GM21367 (cell line): Measurements from ENCODE around the gene TNK1.

Source experiments
- ATAC-seq: cut with Tn5 transposase; IDR thresholded peaks from one replicate; pipeline ENCODE4 v1.9.1; 2021; ENCODE audit not compliant: unreplicated experiment

Gene TNK1

DNA sequence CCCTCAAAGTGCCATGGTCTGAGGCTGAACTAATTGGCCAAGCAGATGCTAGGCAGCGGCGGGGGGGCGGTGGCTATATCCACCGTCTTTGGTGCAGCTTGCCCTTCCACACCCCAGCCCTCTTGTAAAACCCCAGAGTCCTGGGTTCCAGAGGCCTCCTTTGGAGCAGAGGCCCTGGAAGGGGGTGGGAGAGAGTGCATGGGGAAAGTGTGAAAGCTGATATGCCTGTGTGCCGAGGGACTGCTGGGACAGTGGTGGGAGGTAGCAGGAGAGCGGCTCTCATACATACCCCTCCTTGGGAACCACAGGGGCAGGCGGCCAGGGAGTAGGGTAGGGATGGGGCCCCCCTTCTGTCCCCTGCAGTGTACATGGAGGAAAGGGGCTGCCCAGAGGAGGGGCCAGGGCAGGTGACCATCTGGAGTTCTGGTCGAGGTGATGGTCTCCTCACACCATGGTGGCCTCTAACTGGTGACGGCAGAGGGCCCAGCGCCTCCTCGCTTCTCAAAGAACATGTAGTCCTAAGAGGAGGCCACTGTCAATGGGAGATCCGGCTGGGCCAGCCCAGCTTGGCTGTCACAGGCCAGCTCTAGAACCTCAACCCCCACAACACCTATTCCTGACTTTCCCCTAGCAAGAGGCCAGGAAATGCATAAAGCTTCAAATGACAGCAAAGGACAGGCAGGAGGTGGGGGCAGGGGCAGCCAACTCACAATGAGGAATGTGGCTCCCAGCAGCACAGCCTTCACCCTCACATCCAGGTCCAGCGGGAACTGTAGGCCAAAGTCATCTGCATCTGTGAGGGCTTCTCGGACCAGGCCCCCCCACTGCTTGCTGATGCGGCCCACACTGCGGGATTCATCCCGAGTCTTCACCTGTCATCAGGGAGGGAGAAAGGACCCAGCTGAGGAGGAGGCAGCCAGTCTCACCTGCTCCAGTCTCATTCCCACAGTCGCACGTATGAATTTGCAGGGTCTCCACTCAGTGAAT is 9.3 kb downstream of the TNK1 start:
- ATAC-seq: no peak

DNA sequence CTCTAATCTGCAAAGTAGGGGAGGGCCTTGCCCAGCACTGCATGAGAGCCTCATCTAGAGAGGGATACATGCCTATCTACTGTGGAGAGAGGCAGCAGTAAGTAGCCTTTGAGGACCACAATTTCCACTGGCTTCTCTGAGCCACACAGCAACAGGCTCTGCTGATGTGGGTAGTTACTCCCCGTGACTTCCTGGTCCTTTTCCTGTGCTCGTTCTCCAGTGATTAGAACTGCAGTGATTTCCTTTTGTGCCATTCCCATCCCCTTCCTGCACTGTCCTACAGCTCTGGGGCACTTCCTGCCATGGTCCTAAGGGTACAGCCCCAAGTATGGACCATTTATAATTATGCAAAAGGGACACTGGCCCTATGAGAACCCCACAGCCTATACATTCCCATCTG is 10.4 kb downstream of the TNK1 start:
- no peak for ATAC-seq

DNA sequence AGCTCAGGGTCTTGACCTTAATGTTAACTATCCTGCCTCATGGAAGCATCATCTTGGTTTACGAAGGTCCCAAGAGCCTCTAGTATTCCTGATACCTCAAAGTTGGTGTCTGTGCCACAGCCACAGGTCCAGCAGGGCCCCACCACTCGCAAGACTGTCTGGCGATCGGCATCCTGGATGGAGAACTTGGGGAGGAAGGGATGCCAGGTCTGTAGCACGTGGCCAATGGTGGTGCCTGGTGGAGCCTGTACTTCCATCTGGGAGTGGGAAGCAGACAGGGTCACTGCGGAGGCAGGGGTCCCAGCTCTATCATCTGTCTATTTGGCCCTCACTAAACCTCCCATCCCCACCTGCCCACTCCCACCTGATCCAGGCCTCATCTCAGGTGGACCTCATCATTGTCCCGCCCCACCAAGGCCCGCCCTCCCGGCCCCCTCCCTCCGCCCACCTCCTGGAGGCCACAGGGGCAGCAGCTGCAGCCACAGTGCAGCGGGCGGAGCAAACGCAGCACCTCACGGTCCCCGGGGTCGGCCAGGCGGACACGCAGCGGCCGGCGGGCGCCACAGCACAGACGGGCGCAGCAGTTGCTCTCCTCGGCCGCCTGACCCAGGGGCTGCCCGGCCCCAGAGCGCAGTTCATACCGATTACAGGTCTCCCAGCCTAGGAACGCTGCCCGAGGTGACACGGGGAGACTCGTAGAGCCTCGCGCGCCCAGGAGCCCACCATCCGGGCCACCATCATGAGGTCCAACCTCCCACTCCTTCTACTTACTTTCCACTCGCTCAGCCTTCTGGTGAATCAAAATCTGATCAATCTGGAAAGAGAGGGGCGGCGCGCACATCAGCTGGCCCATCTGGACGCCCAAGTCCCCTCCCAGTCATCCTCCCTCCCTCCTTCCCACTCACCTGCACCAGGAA is 12.1 kb downstream of the TNK1 start:
- ATAC-seq: no peak

DNA sequence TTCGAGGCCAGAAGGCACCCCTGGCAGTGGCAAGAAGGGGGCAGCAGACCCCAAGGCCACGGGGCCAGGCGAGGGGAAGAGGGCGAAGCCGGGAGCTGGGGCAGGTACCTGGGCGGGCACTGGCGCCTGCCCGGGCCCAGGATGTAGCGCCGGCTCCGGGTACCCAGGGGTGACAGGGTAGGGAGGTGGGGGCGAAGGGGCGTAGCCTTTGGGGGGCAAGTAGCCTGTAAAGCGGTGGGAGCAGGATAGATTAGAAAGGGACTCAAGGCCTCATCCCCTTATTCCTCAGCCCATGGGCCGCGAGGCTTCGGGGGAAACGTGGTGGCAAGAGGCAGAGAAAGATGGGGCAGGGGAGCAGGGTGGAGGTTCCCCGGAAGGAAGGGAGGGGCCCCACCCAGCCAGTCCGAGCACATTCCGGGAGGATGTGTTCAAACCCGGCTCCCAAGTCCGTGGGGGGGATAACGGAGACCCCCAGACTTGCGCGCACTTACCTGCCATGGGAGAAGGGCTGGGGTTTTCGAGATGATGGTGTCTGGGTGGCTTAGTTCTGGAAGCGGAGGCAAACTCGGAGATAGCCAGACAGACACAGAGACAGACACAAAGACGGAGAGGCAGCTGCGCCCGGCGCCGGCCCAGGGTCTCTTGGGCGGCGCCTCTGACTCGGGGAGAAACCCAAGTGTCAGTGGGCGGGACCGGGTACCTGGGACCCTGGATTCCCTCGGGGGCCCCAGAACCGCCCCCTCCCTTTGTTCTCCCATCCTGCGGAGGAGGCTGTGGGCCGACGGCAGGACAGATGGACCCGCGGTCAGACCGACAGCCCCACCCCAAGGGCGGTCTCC is 12.9 kb downstream of the TNK1 start:
- peak; percentile 17 for ATAC-seq

DNA sequence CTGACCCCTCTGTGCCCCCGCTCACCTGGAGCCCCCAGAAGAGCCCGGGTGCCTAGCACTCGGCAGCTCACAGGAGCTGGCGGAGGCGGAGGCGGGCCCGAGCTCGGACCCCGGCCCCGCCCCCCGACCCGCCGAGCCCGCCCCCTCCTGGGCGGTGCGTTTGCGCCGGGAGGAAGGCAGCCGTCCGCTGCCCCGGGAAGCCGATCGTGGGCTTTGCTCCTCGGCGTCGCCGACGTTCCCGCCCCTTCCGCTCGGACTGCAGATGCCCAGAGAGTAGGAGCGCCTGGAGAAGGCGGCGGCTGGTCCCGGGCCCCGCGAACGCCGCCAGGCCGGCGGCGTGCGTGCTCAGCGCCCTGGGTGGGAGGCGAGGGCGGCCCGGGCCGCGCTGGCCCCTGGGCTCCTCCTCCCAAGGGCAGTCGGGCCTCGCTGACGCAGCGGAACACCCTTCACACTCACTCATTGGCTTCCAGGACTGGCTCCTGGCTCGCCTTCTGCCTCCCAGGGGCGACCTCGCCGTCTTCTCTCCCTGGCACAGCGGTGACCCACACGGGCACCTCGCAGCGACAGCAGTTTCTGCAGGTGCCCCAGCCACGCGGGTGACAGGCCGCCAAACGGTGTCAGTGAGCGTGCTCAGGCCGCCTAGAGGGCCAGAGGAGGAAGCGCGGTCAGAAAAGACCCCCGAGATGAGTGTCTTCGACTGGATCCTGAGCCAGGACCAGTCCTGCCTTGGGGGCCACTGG is 13.7 kb downstream of the TNK1 start, which contains the start of gene PLSCR3:
Gene PLSCR3, minus strand, starts transcription at position 74 of the 740 bp plus-strand sequence. CDS start 415 bp downstream, outside the sequence.
- peak; percentile 65 for ATAC-seq

DNA sequence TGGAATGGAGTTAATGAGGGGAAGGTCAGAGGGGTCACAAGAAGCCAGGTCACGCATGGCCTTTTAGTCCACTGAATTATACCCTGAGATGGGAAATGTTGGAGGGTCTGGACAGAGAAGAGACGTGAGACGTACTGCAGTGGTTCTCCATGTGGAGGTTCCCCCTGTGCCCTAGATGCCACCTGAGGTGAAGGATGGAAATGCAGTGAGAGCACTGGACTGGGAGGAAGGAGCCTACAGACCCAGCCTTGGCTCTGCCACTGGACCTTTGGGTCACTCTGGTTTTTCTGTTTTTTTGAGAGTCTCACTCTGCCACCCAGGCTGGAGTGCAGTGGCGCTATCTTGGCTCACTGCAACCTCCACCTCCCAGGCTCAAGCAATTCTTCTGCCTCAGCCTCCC is 15.3 kb downstream of the TNK1 start:
- no peak for ATAC-seq

DNA sequence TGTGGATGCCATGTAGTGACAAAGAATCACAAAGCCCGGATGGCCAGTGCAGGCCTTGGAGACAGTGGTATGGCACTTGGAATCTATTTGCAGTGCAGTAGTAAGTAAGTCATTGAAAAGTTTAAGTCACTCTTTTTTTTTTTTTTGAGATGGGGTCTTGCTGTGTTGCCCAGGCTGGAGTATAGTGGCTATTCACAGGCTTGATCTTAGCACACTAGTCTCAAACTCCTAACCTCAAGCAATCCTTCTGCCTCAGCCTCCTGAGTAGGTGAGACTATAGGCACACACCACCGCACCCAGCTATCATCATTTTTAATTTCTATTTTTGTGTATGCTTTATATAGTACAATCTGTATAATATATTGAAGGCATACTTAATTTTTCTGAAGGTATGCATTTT is 17.7 kb downstream of the TNK1 start:
- ATAC-seq: no peak

DNA sequence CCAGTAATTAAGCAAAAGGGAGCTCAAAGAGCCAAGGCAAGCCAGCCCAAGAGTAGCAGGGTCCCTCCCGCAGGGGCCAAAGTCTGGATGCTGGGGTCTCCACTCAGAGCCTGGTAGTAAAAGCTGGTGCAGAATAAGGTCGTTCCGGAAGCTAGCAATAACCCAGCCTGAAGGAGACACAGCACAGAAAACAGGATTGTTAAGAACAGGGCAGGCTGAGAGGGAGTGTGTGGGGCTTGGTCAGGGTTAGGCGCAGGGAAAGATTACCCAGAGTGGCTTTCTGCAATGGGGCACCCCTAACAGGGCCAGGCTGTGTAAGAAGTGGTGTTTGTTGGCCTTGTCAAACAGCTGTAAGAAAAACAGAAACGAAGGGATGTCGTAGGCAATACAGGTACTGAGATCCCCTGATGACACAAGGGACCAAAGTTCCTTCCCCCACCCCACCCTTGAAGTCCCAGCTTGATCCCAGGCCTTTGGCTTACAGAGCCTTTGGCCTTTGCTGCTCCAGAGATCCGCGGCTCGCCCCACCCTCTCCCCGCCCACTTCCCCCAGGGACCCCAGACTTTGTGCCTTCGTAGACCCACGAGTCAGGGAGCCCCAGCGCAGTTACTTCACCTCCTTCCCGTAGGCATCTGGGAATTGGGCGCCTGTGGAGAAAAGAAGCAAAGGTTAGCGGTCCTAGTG is 22.3 kb downstream of the TNK1 start:
- ATAC-seq: no peak

DNA sequence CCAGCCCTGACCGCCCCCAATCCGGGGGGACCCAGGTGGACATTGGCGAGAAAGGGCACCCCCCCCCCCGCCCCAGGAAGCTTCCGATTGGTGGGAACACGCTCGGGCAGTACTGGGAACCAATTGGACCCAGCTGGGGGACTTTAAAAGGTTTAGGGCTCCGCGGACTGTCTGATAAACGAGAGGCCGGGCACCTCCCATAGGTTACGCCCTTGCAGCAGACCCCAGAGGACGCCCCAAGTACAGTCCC is 22.8 kb downstream of the TNK1 start:
- no peak for ATAC-seq

DNA sequence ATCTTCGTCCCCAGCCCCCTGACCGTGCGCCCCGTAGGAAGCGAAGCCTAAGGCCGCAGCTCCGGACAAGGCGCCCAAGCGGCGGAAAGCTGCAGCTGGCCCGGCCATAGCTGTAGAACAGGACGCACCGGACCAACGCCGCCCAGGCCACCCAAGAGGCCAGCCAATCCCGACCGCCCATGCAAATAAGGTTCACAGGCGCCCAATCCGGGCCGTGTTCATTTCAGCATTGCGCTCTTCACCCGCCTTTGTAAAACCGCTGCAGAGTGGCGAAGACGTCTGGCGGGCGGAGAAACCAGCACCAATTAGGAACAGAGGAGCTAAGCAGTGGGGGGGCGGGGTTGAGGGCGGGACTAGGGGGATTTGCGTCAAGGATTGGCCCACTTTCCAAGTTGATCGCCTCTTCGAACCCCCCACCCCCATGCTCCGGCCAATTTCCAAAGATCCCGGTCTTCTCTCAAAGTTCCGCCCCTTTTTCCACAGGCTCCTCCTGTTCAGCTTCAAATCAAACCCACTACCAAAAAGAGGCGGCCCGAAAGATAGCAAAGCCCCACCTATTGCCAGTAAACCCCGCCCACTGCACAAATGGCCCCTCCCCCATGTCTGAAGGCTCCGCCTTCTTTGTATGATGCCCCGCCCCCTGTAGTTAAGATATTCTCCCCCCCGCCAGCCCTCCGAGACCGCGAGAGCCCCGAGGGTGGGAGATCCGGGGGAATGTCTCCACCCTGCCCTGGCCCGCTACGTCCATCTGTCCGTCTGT is 23.3 kb downstream of the TNK1 start, which contains the start of gene TMEM256:
Gene TMEM256, minus strand, starts transcription at position 121 of the 760 bp plus-strand sequence. Its CDS starts 13 bp downstream, at position 108.
- ATAC-seq: peak; percentile 90

DNA sequence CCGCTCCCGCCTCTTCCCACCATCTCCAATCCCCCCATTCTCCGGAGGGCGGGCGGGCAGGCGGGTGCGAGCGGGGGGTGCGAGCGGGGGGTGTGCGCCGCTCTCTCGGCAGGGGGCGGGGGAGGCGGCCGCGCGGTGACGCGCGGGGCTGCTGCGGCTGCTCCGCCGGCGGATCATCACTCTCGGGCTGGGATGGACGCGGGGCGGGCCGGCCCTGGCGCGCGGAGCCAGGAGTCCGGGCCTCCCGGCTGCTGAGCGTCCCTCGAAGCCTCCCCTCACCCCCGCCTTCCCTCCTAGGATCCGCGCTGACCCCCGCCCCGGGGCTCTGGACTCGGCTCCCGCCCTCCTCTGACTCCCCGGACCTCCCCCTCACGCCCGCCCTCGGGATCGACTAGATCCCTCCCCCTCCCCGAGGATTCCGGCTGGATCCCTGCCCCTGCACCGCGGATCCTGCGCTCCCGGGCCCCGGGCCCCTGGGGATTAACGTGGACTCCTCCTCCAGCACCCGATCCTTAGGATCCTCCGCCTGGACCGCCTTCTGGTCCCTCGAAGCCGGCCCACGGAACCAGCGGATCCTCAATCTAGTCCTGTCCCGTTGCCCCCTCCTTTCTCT is 24.0 kb downstream of the TNK1 start:
- no peak for ATAC-seq

DNA sequence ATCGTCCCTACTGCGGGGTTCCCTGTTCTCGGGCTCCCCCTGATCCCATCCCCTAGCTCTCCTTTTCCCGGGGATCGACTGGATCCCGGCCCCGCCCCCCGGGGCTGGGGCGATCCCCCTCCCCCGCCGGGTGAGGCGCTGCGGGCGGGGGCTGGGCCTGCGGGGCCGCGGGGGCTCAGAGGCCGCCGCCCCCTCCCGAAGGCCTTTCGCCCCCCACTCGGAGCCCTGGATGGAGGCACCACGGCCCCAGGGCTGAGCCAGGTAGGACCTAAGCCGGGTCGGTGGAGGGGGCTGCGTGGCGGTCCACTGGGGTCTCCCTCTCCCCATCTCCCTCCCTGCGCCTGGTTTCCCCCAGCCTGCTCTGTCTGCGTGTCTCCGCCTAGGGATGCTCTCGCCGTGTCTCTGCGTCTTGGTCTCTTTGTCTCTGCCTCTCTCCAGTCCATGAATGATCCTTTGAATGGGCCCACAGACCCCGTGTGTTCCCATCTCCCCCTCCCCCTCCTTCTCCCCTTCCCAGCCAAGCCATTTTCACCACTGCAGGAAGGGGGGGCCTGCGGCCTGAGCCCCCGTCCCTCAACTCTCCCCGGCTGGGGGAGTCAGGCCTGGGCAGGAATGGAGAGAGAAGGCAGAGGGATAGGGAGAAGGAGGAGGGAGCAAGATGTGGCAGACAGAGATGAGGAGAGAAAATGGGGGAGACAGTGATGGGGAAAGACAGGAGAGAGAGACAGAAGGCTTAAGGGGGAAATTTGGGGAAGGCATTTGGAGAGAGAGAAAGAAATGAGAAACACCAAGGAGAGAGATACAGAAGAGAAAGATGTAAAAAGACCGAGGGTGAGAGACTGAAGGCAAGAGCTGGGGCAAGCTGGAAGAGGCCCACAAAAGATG is 24.7 kb downstream of the TNK1 start:
- no peak for ATAC-seq

DNA sequence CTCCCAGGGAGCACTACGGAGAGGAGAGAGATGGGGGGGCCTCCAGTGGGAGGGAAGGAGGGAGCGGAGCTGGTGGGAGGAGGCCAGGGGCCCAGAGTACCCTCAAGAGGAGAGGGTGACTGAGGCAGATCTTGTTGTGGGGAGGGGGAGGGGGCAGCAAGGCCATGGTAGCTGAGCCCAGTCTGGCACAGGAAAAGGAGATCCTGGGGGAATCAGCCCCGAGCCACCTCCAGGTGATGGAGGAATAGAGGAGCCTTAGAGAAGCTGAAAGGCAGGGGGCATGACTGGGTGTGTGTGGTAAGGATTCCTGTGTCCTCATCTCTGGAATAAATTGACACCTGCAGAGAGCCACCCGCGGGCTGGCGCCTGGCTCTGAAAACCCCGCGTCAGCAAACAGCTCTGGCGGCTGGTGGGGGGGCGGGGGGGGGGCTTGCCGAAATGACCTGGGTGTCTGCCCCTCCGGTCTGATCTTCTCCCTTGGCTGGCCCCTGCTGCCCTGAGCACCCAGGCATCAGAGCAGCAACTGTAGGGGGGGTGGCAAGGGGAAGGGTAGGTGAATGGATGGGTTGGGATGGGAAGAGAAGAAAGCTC is 25.4 kb downstream of the TNK1 start:
- ATAC-seq: no peak

DNA sequence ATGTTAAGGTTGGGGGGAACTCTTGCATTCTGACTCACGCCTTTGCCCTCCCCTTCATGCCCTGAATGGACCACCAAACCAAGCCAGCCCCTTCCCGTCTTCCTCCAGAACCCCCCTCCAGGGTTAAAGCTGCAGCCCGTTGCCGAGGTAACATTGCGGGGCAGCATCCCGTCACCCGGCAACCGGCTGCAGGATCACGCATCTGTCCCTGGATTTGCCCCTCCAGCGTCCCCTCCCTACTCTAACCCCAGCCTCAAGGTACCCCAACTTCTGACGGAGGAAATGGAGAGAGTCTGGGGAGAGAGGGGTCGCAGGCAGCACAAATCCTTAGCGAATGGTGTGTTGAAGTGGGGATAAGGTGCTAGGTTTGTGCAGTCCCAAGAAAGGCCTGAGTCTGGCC is 26.2 kb downstream of the TNK1 start:
- ATAC-seq: no peak

DNA sequence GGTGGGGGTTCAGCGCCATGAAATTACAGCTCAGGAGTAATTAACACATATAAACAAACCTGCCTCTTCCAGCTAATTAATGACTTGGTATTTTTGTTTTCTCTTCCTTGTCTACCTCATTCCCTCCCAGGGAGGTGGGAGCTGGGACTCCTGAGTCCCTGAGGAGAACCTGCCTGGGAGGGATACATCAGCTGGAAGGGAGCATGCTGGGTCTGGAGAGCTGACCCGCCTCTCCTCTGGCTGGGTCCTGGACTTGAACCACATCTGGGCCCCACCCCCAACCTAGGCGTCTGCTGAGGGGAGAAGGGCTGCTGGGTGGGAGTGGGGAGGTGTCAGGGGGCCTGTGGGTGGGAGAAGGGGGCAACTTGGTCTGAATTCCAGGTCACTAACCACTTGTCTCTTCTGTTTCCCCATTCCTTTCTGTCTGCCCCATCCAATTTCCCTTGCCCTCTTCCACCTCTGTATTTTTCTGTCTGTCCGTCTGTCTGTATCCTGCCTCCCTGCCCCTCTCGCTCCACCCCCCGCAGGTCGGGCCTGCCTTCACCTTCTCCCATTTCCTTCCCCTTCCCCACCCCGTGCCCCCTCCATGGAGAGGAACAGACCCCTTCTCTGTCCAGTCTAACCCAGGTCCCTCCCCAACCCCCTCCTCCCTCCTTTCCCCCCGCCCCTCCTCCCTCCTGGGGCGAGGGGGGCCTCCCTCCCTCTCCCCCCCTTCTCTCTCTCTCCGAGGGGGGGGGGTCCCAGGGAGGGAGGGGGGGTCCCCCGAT is 26.8 kb downstream of the TNK1 start, which contains the start of gene NLGN2:
Gene NLGN2, plus strand, starts transcription at position 361 of the 767 bp plus-strand sequence. CDS start 411 bp downstream, outside the sequence.
- ATAC-seq: no peak

DNA sequence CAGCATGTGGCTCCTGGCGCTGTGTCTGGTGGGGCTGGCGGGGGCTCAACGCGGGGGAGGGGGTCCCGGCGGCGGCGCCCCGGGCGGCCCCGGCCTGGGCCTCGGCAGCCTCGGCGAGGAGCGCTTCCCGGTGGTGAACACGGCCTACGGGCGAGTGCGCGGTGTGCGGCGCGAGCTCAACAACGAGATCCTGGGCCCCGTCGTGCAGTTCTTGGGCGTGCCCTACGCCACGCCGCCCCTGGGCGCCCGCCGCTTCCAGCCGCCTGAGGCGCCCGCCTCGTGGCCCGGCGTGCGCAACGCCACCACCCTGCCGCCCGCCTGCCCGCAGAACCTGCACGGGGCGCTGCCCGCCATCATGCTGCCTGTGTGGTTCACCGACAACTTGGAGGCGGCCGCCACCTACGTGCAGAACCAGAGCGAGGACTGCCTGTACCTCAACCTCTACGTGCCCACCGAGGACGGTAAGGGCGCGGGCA is 27.4 kb downstream of the TNK1 start:
- no peak for ATAC-seq
